GM19043 (cell line): ENCODE data around the gene CANT1.
"Not testable (repeated sequence)": the region's sequence is repeated elsewhere in the genome, so short reads cannot be mapped to it uniquely, and the experiment has no call there.

Source experiments
- ATAC-seq: cut with Tn5 transposase; IDR thresholded peaks from one replicate; pipeline ENCODE4 v1.9.1; 2021; ENCODE audit warnings: low read depth; ENCODE audit not compliant: unreplicated experiment

Gene CANT1

DNA sequence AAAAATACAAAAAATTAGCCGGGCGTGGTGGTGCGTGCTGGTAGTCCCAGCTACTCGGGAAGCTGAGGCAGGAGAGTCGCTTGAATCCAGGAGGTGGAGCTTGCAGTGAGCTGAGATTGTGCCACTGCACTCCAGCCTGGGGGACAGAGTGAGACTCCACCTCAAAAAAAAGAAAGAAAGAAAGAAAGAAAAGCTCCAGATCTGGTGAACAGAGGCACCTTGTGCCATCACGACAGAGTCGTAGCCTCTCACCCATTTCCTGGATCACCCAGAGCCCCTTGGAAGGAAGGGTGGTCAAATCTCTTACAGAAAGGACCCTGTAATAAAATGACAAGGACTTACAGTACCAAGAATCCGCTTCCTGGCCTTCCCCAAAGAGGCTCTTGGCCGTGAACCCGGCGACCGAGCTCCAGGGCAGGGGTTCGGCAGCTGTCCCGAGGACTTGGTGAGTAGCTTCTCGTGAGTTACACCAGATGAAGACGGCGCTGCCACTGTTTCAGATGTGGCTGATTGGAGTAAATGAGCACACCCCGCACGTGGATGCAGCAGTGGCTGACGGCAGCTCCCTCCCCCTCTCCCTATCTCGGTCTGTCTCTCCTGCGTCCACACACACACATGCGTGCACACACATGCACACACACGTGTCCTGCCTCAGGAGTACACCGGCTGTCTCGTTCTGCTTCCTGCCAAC, 43.3 kb downstream of the CANT1 start:
- no peak for ATAC-seq

DNA sequence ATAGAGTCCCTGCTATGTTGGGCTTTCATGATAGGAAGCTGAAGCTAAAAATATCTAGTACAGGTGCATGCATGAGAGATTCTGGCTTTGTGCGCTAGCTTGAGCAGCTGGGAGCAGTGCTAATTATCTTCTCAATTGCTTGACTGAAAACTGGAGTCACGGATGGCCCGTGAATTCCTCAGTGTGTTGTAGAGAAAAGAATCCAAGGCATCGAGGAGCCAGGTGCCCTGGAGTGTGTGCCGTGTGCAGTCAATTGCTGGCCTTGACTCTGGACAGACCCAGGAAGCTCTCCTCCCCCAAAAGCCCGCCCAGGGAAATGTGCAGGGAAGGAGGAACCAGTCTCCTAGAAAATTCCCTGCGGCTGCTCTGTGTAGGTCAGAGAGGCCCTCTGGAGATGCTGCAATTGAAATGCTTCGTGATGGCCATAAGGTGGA, 44.1 kb downstream of the CANT1 start:
- no peak for ATAC-seq

- no peak for ATAC-seq
Observed at GRCh38 chr17:78963378-78963777, 46.2 kb downstream of the CANT1 start.

GRCh38 chr17:78962984-78963348, 46.6 kb downstream of the CANT1 start:
- not testable (repeated sequence) for ATAC-seq

- no peak for ATAC-seq
Observed at GRCh38 chr17:78962345-78962983, 47.1 kb downstream of the CANT1 start.

DNA sequence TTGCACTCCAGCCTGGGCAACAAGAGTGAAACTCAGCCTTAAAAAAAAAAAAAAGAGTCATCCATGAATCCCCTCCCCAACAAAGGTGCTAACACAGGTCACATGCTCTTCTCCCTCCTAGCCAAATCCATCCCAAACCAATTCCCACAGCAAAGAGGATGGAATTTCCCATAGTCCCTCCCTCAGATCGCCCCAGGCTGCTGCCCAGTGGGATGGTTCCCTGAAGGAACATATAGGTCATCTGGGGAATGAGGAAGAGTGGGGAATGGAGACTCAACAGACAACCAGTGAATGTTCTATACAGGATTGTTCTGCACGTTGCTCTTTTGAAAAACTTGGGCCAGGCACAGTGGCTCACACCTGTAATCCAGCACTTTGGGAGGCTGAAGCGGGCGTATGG, 48.0 kb downstream of the CANT1 start:
- no peak for ATAC-seq

DNA sequence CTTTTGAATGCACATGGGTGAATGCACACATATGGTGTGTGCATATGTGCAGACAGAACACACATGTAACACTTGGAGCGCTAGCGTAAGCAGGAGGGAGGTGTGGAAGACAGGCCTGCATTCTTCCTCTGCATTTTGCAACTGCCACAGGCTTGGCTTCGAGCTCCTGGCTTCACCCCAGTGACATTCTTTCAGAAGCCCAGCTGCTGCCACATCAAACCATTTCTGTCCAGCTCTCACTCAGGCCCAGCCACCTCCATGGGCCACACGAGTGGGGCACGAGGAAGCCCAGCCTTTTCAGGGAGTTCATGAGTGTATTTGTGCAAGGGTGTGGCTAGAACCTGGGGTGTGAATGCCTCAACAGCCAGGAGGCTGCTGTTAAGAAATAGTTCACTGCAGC, 48.6 kb downstream of the CANT1 start:
- no peak for ATAC-seq

DNA sequence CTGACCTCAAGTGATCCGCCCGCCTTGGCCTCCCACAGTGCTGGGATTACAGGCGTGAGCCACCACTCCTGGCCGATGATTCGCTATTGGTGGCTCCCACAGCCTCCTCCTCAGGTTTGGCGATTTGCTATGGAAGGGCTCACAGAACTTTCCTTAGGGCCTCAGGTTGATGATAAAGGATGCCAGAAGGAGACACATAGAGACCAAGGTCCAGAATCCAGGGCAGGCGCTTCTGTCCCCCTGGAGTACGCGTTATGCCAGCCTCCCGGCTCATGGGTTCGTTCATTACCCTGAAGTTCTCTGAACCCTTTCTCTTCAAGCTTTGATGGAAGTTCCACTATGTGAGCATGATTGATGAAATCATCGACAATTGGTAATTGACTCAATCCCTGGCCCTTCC, 49.8 kb downstream of the CANT1 start:
- no peak for ATAC-seq

DNA sequence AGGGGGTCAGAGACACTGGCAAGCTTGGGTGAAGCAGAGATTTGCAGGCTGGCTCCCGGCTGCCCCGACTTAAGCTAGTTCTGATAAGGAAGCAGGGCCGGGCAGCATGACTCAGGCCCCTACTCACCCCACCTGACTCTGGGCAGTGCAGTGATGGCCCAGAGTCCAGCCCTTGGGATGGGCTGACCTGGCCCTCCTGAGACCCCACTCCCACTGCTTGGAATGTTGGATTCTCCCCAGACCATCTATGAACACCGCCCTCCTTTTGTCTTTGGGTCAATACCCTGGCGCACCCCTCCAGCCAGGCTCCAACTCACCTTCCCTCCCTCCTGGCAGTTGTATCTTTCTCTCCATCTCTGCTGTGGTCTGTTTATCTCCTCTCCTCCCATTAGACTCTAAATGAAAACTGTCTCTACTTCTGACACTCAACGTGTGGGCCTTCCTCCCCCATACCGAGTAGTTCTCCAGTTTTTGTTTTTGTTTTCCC, 50.9 kb downstream of the CANT1 start:
- no peak for ATAC-seq

- ATAC-seq, result no peak
Observed at GRCh38 chr17:78957128-78957527, 52.4 kb downstream of the CANT1 start.

- no peak for ATAC-seq
Observed at GRCh38 chr17:78956254-78956653, 53.3 kb downstream of the CANT1 start.

DNA sequence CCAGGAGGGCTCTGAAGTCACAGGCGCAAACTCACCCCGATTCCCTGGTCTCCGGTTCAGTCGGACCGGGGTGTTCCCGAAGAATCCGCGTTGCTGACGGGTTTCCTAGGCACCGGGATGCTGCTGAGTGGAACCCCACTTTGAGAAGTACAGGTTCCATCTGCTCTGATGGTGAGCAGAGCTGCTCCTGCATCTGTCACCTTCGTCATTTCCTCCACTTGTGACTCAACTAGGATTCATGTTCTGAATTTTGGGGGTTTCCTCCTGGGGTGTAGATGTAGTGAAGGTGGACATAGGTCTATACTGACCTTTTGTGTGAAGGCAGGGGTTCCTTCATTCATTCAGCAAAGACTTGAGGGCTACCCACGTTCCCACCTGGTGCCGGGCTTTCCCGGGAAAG, 54.9 kb downstream of the CANT1 start:
- ATAC-seq, result no peak

DNA sequence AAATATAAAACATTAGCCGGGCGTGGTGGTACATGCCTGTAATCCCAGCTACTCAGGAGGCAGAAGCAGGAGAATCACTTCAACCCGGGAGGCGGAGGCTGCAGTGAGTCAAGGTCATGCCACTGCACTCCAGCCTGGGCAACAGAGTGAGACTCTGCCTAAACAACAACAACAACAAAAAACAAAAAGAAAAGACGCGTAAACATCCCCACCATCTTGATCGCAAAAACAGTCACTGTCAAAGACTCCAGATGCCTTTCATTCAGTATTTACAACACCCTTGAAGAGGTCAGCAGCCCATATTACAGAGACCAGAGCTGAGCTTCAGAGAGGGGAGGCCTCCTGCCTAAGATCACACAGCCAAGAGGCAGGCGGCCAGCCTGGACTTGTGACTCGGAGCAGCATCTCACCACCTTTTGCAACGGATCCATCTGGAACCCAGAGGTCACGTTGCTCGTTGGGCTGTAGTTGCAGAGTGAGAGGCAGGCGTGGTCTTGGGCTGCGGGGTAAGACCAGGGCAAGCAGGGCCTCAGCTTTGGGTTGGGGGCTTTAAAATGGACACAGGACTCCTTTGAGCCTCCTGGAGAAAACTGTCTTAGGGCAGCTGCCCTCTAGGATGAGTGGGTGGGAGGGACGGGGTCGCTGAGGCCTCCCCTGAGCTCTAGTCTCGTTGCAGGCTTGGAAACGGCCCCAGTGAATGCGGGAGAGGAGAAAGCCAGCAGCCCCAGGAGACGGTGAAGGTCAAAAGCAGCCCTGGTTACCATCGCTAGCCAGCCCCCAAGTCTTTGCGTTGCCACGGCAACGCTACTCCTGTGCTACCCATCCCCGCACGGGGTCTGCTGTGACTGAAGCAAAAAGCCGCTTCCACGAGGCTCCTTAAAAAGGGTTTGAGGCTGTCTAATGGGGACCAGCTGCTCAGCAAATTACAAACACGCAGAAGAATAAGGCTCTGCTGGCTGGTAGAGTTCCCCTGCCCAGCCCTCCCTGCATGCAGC, 55.9 kb downstream of the CANT1 start:
- no peak for ATAC-seq

DNA sequence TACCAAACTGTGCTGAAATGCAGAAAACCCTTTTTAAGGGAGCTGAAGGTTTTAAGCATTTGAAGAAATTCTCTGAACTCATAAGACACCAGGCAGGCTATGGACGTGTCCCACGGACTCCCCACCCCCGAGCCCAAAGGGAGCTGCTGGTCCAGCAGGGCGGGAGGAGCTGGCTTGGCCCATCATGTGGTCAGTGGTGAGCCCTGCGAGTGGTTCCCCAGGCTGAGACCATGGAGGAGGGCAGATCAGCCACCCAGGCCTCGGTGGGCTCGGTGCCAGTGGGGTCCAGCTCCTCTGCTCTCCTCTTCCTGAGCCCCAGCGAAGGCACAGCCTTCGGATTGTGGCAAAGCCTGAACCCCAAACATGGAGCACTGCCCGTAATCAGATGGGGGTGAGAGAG, 56.9 kb downstream of the CANT1 start:
- ATAC-seq, result no peak

DNA sequence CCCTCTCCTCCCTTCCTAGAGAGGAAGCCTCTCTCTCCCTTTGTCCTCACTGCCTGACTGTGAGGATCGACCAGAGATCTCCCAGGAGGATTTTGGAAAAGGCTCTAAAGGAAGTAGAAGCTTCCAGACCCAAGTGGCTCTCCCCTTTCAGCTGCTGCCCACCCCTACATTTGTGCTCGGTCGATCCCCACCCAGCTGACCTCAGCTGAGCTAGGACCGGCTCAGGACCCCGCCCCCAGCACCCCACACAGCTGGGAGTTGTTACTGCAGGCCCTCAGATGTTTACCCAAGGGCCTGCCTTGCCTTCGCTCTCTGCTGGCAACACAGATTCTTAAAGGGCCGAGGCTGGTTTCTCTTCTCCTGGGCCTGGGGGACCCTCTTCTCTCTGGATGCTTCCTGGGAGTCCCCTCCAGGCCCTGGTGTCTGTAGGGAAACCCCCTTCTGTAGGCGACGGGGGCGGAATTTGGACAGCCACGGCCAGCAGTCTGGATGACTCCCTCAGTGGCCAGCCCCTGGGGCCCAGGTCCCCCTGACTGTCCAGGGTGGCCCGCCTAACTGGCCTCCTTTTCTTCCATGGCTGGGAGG, 57.5 kb downstream of the CANT1 start:
- ATAC-seq, result no peak

DNA sequence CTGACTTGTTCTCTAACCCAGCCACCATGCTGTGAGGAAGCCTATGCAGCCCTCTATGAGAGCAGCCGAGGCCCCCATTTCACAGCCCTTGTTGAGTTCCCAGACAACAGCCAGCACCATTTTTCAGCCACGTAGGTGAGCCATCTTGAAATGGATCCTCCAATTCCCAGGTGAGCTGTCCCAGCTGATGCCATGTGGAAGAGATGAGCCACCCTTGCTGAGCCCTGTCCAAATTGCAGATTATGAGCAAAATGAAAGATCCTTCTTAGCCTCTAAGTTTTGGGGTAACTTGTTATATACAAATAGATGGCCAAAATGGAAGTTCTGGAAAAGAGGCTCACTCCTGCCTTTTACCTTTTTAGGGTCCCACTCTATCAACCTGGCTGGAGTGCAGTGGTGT, 58.7 kb downstream of the CANT1 start:
- ATAC-seq, result no peak

DNA sequence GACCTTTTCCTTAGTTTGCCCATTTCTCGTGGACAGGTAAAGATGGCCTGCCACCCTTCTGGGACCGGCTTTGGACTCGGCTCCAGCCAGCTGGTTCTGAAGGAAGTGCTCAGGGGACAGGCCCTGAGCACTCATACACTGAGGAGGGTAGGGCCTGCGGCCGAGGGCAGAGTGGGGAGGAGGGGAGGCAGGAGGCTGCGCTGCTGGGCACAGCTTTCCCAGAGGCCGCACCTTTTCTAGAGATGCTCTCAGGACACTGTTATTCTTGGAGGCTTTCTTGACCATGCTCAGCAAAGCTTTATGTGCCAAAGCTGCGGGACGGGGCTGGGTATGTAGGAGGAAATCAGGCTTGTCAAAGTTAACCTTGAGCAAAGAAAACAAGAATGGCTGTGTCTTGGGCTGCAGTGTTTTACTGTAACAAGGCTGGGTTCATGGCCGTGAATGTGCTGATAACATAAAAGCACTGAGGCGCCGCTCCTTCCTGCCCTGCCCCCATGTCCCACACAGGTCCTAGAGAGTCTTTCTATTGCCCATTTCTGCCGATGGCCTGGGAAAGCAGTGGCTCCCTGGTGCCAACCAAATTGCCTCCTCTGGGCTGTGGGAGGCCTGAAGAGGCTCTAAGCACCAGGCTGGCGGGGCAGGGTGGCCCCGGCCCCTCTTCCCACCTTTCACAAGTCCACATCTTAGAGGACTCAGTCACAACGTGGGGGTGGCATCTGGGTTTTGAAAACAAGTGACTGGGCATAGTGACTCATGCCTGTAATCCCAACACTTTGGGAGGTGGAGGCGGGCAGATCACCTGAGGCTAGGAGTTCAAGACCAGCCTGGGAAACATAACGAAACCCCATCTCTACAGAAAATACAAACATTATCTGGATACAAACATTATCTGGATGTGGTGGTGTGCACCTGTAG, 62.1 kb downstream of the CANT1 start:
- ATAC-seq, result no peak

DNA sequence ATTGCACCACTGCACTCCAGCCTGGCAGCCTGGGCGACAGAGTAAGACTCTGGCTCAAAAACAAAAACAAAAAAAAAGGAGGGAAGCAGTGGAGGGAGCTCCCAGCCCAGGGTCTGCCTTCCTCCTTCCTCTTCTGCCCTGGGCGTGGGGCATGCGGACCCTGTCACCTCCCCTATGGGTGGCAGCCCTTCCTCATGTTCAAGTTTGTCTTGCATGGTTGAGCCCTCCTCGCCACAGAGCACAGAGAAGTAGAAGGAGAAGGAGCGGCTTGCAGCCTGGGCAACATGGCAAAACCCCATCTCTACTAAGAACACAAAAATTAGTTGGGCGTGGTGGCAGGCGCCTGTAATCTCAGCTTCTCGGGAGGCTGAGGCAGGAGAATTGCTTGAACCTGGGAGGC, 62.9 kb downstream of the CANT1 start:
- no peak for ATAC-seq

GRCh38 chr17:78946131-78946530, 63.4 kb downstream of the CANT1 start:
- no peak for ATAC-seq

GRCh38 chr17:78945455-78945854, 64.1 kb downstream of the CANT1 start:
- ATAC-seq, result not testable (repeated sequence)
